Activated effector memory CD4-positive, alpha-beta T cell treated with Interleukin-2 at 50 U/mL for 16 hours (primary cell): ENCODE data around the gene MPI.
A peak's percentile ranks its signal among the peaks of the same experiment; 100 is the strongest.

Source experiments
- DNase-seq: peaks from one replicate; pipeline ENCODE4 v3.0.0-alpha.2; 2020

Gene MPI

GRCh38 chr15:74937590-74938371 is 47.9 kb downstream of the MPI start, which contains the start of gene COX5A:
COX5A (minus strand) TSS chr15:74938073; CDS start chr15:74938014, 59 bp downstream.
- peak; percentile 90 for DNase-seq

GRCh38 chr15:74950078-74950908 is 60.5 kb downstream of the MPI start:
- DNase-seq: peak; percentile 65

- no peak for DNase-seq
Observed at GRCh38 chr15:74951006-74951405, 61.2 kb downstream of the MPI start.
